ENCODE data around the gene TRDN.

- TF ChIP-seq CTCF (IDR thresholded peaks at IDR 0.05) = no peak
- no peak for TF ChIP-seq POLR2A (IDR thresholded peaks at IDR 0.05)
Observed at GRCh38 chr6:123404975-123405374, 231.8 kb downstream of the TRDN start.

Data from testis (tissue), 2 donors.